ENCODE data around the gene AKNAD1. TPM values are rescaled to one million over a fixed set of nuclear protein-coding genes. Genes with fewer than 3 reads are reported as not detected.

The AKNAD1 gene
- total and polyA plus RNA-seq, 10 of the 15 experiments (the other 5 are each of a cell fraction or from before 2014, with no cell fraction given), result 0.05 to 0.13 (median 0.10) TPM; not detected in 7

DNA sequence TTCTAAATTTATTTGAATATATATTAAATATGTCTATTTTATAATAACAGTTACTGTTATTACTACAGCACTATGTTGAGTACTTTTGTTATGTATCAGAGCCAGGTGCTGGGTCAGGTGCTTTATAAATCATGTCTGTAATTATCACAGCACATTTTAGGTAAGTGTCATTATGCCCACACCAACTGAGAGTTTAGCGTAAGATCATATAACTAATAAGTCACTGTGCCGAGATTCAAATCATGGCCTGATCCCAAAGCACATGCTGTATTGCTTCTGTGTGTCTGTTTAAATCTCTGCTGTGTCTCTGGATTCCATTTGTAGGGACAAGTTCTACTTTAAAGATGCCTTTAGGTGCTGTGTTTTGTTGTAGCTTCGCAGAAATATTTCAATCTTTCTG is 21.8 kb upstream of the AKNAD1 start:
- Histone ChIP-seq H3K27me3 (replicated peaks in 1 of 2; ENCODE audit: control insufficient read depth in 2 of 2, insufficient read depth in 2 of 2, low read length in 1 of 2) (no peaks in the 10 kb centered on the region), H3K36me3 (ENCODE audit: control insufficient read depth in 2 of 2, insufficient read depth in 2 of 2, low read length in 1 of 2) (no peaks in the 10 kb centered on the region), H3K9ac (ENCODE audit: control insufficient read depth, insufficient read depth, low read length) (no peak overlapping the region), H3K27ac (ENCODE audit: control insufficient read depth, insufficient read depth) (no peak overlapping the region), H4K20me1 (ENCODE audit: control insufficient read depth, insufficient read depth) (no peaks in the 10 kb centered on the region), H2AFZ (ENCODE audit: control insufficient read depth, low read depth, low read length) (no peak overlapping the region), H3K9me3 (replicated peaks; ENCODE audit: control insufficient read depth, insufficient read depth, low read length) (no peaks in the 10 kb centered on the region), H3K4me1 (ENCODE audit: control insufficient read depth, insufficient read depth, low read length) (no peaks in the 10 kb centered on the region), H3K4me3 (peak overlapping the region; percentile 54; the same call in 1 of the 2 replicates), H3K79me2 (ENCODE audit: control insufficient read depth, insufficient read depth, low read length) (peaks cover 12% of the 10 kb centered on the region), H3K4me2 (ENCODE audit: control insufficient read depth, insufficient read depth) (peak overlapping the region; percentile 23; the same call in 1 of the 2 replicates)
- ChIA-PET POLR2A (no interaction called here), SMC1A (ENCODE audit: uncharacterized antibody, unreplicated experiment) (interaction anchor here (1.3 kb wide), 1 partner anchor 19 kb away, joined by 3 read pairs; no protein-coding TSS in a partner anchor), RAD21 (ENCODE audit: unreplicated experiment) (interaction anchor here (1.4 kb wide), 1 partner anchor 17 kb away, joined by 3 read pairs; no protein-coding TSS in a partner anchor), CTCF (no interaction called here)
- DNase-seq (ENCODE audit: low read depth, low spot score) (no peak), ATAC-seq (no peak), FAIRE-seq (no peak)
- in situ Hi-C loops (cut with MboI), result no loop called here
- BruUV-seq (replicated peaks), result no TSS peak
- TF ChIP-seq STAT3 (IDR thresholded peaks at IDR 0.05; ENCODE audit: low read depth, low read length), result no peak
- peak; percentile 33; the same call in 1 of the 2 replicates for TF ChIP-seq JUNB (IDR thresholded peaks at IDR 0.05)
- 67% methylated on average over 3 of the region's 3 CpGs for WGBS (ENCODE audit: insufficient coverage, insufficient replicate concordance, low lambda C conversion rate, missing lambda C conversion rate)
- intact Hi-C loops (cut with micrococcal nuclease; ENCODE audit: unreplicated experiment), result loop anchor here (5.0 kb wide), 2 partner anchors 51 to 121 kb away; no protein-coding TSS in a partner anchor

DNA sequence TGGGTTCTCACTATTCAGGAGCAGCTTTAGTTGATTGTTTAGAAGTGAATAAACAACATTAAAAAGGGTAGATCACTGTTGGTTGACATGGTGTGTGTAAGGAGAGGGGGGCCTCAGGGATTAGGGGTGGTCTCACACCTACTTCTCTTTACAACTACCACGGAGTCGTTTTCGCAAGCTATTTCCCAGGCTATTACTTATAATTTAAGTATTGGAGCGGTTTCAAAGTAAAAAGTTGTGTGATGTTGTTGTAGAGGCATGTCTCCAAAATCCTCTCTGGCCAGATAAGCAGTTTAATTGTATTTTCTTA is 21.2 kb upstream of the AKNAD1 start:
- no peaks in the 10 kb centered on the region for H3K36me3 ChIP-seq (ENCODE audit: control insufficient read depth in 2 of 2, insufficient read depth in 2 of 2, low read length in 1 of 2)
- intact Hi-C loops (cut with micrococcal nuclease; ENCODE audit: unreplicated experiment) (loop anchor here (5.0 kb wide), 2 partner anchors 51 to 121 kb away; no protein-coding TSS in a partner anchor), in situ Hi-C loops (cut with MboI) (no loop called here)
- SMC1A ChIA-PET (ENCODE audit: uncharacterized antibody, unreplicated experiment), result interaction anchor here (1.3 kb wide), 1 partner anchor 20 kb away, joined by 3 read pairs; no protein-coding TSS in a partner anchor
- H3K9me3 ChIP-seq (replicated peaks; ENCODE audit: control insufficient read depth, insufficient read depth, low read length), result no peaks in the 10 kb centered on the region
- H3K27me3 ChIP-seq (replicated peaks in 1 of 2; ENCODE audit: control insufficient read depth in 2 of 2, insufficient read depth in 2 of 2, low read length in 1 of 2), result no peaks in the 10 kb centered on the region
- peak overlapping the region; percentile 91 for H3K4me2 ChIP-seq (ENCODE audit: control insufficient read depth, insufficient read depth)
- peak overlapping the region; percentile 73 for H3K4me3 ChIP-seq
- POLR2A ChIA-PET, result interaction anchor here (0.7 kb wide), 1 partner anchor 13 kb away, joined by 3 read pairs; no protein-coding TSS in a partner anchor
- no peaks in the 10 kb centered on the region for H3K4me1 ChIP-seq (ENCODE audit: control insufficient read depth, insufficient read depth, low read length)
- RAD21 ChIA-PET (ENCODE audit: unreplicated experiment), result interaction anchor here (0.6 to 1.4 kb wide), 3 partner anchors 16 to 186 kb away, joined by 3 to 4 read pairs (median 3); partner anchors contain the start of gene PRPF38B
- ATAC-seq, result no peak
- no peak for DNase-seq (ENCODE audit: low read depth, low spot score)
- H4K20me1 ChIP-seq (ENCODE audit: control insufficient read depth, insufficient read depth), result no peaks in the 10 kb centered on the region
- peak overlapping the region; percentile 79 for H2AFZ ChIP-seq (ENCODE audit: control insufficient read depth, low read depth, low read length)
- TF ChIP-seq SREBF2 (IDR thresholded peaks at IDR 0.05; ENCODE audit: low read length), result no peak
- CTCF ChIA-PET, result no interaction called here
- H3K9ac ChIP-seq (ENCODE audit: control insufficient read depth, insufficient read depth, low read length), result peak overlapping the region; percentile 79; the same call in 1 of the 2 replicates
- no peak overlapping the region for H3K27ac ChIP-seq (ENCODE audit: control insufficient read depth, insufficient read depth)
- H3K79me2 ChIP-seq (ENCODE audit: control insufficient read depth, insufficient read depth, low read length), result peaks cover 12% of the 10 kb centered on the region
- no peak for FAIRE-seq
- BruUV-seq (replicated peaks), result no TSS peak
- WGBS (ENCODE audit: insufficient coverage, insufficient replicate concordance, low lambda C conversion rate, missing lambda C conversion rate), result 90% methylated on average over 4 of the region's 4 CpGs

All from GM12878 (cell line).